ENCODE measurements around the gene TTC3.

The TTC3 gene

GRCh38 chr21:37072988-37073416 is at the start of gene TTC3, which contains the start of gene PIGP:
TSS of gene TTC3 (plus strand) at chr21:37073254. CDS start at chr21:37087258, 14,004 bp downstream.
TSS of gene PIGP (minus strand) at chr21:37073071. CDS start at chr21:37072515, 556 bp downstream.
- peaks cover 42% of the 10 kb centered on the region for H3K4me1 Mint-ChIP-seq
- H3K36me3 Mint-ChIP-seq (ENCODE audit: low read depth) = peaks cover 29% of the 10 kb centered on the region
- H3K9me3 Mint-ChIP-seq = peaks cover 5% of the 10 kb centered on the region
- H3K27me3 Mint-ChIP-seq (ENCODE audit: low read depth) = no peaks in the 10 kb centered on the region
- no peak for TF ChIP-seq CTCF (IDR thresholded peaks at IDR 0.05; ENCODE audit: unreplicated experiment in 3 of 3)
- peak within 1 kb of the TSS; percentile 99 to 100 (median 99) for H3K27ac Mint-ChIP-seq
- H3K4me3 Mint-ChIP-seq = peak within 1 kb of the TSS; percentile 93 to 100 (median 99)

- Mint-ChIP-seq H3K36me3 (ENCODE audit: low read depth) (no peaks in the 10 kb centered on the region), H3K4me3 (no peak overlapping the region), H3K27ac (no peak overlapping the region), H3K9me3 (no peaks in the 10 kb centered on the region), H3K27me3 (ENCODE audit: low read depth) (peaks cover 3% of the 10 kb centered on the region), H3K4me1 (no peaks in the 10 kb centered on the region)
- TF ChIP-seq CTCF (IDR thresholded peaks at IDR 0.05; ENCODE audit: unreplicated experiment in 3 of 3) = no peak
Observed at GRCh38 chr21:37026499-37026898, 46.6 kb upstream of the TTC3 start.

- peak in 2 of 3 experiments; percentile 12 to 13 for TF ChIP-seq CTCF (IDR thresholded peaks at IDR 0.05; ENCODE audit: unreplicated experiment in 3 of 3)
- Mint-ChIP-seq H3K27ac (no peak overlapping the region), H3K4me3 (no peak overlapping the region), H3K36me3 (ENCODE audit: low read depth) (no peaks in the 10 kb centered on the region), H3K27me3 (ENCODE audit: low read depth) (peaks cover 6% of the 10 kb centered on the region), H3K4me1 (no peaks in the 10 kb centered on the region), H3K9me3 (no peaks in the 10 kb centered on the region)
Observed at GRCh38 chr21:37028570-37028969, 44.5 kb upstream of the TTC3 start.

- Mint-ChIP-seq H3K27me3 (ENCODE audit: low read depth) (peaks cover 10% of the 10 kb centered on the region), H3K4me3 (no peak overlapping the region), H3K4me1 (no peaks in the 10 kb centered on the region), H3K27ac (no peak overlapping the region), H3K9me3 (no peaks in the 10 kb centered on the region), H3K36me3 (ENCODE audit: low read depth) (no peaks in the 10 kb centered on the region)
- no peak for TF ChIP-seq CTCF (IDR thresholded peaks at IDR 0.05; ENCODE audit: unreplicated experiment in 3 of 3)
Observed at GRCh38 chr21:37030864-37031263, 42.2 kb upstream of the TTC3 start.

GRCh38 chr21:37032293-37032692 is 40.8 kb upstream of the TTC3 start:
- Mint-ChIP-seq H3K36me3 (ENCODE audit: low read depth) (no peaks in the 10 kb centered on the region), H3K27ac (no peak overlapping the region)

More at GRCh38 chr21:37032293-37032692, 40.8 kb upstream of the TTC3 start:
- no peak overlapping the region for H3K4me3 Mint-ChIP-seq
- H3K4me1 Mint-ChIP-seq = no peaks in the 10 kb centered on the region
- H3K9me3 Mint-ChIP-seq = no peaks in the 10 kb centered on the region
- TF ChIP-seq CTCF (IDR thresholded peaks at IDR 0.05; ENCODE audit: unreplicated experiment in 3 of 3) = no peak
- H3K27me3 Mint-ChIP-seq (ENCODE audit: low read depth) = peaks cover 10% of the 10 kb centered on the region

Measured in nephron (organoid).